Erythroblast (primary cell): ENCODE data around the gene FBLN7.
"Not testable (repeated sequence)": the region's sequence is repeated elsewhere in the genome, so short reads cannot be mapped to it uniquely, and the experiment has no call there.

Experiments used
- GATA1 ChIP-seq: IDR thresholded peaks from 2 replicates; pipeline ENCODE4 v1.6.1; 2011; ENCODE audit warnings: low read depth, mild to moderate bottlenecking, control low read depth, low read length, moderate library complexity
- POLR2A ChIP-seq: IDR thresholded peaks from 2 replicates; pipeline ENCODE4 v1.6.1; 2011; ENCODE audit warnings: mild to moderate bottlenecking, low read length

- TF ChIP-seq POLR2A, GATA1: not testable (repeated sequence)
Measured at GRCh38 chr2:112139033-112139614, 939 bp downstream of the FBLN7 start.
